ENCODE data around the gene LGALSL.

LGALSL gene

GRCh38 chr2:64453770-64454385 is at the start of gene LGALSL:
TSS of gene LGALSL (plus strand) at chr2:64454162. CDS start at chr2:64454546, 384 bp downstream.
- no CpG with 5 or more reads among the region's 52 CpGs for WGBS (ENCODE audit: insufficient coverage, insufficient read length)
- H3K36me3 ChIP-seq (ENCODE audit: control insufficient read depth, insufficient read depth, low read length), result peaks cover 2% of the 10 kb centered on the region; the same call in 1 of the 2 replicates
- no peaks in the 10 kb centered on the region for H3K9me3 ChIP-seq (ENCODE audit: control insufficient read depth, insufficient read depth, low read length)
- no peaks in the 10 kb centered on the region; the same call in 1 of the 2 replicates for H3K4me1 ChIP-seq (ENCODE audit: control insufficient read depth, insufficient read depth, low read length)
- no peaks in the 10 kb centered on the region for H3K27me3 ChIP-seq (ENCODE audit: control insufficient read depth, insufficient read depth, low read length)
- H3K4me3 ChIP-seq (ENCODE audit: low read length), result peak within 1 kb of the TSS; percentile 86
- H3K27ac ChIP-seq (ENCODE audit: low read length), result no peak within 1 kb of the TSS
- no peak for DNase-seq (ENCODE audit: low read depth, low spot score)

GRCh38 chr2:64404743-64405142 is 49.2 kb upstream of the LGALSL start:
- H3K27me3 ChIP-seq (ENCODE audit: control insufficient read depth, insufficient read depth, low read length), result no peaks in the 10 kb centered on the region
- peak; percentile 47 for DNase-seq (ENCODE audit: low read depth, low spot score)
- peaks cover 11% of the 10 kb centered on the region for H3K4me1 ChIP-seq (ENCODE audit: control insufficient read depth, insufficient read depth, low read length)
- WGBS (ENCODE audit: insufficient coverage, insufficient read length), result no CpG with 5 or more reads among the region's 9 CpGs
- no peak overlapping the region for H3K27ac ChIP-seq (ENCODE audit: low read length)
- no peak overlapping the region for H3K4me3 ChIP-seq (ENCODE audit: low read length)
- H3K9me3 ChIP-seq (ENCODE audit: control insufficient read depth, insufficient read depth, low read length), result no peaks in the 10 kb centered on the region
- H3K36me3 ChIP-seq (ENCODE audit: control insufficient read depth, insufficient read depth, low read length), result no peaks in the 10 kb centered on the region

GRCh38 chr2:64405581-64406406 is 48.2 kb upstream of the LGALSL start:
- Histone ChIP-seq H3K36me3 (ENCODE audit: control insufficient read depth, insufficient read depth, low read length) (no peaks in the 10 kb centered on the region), H3K27ac (ENCODE audit: low read length) (no peak overlapping the region), H3K4me3 (ENCODE audit: low read length) (no peak overlapping the region), H3K4me1 (ENCODE audit: control insufficient read depth, insufficient read depth, low read length) (peaks cover 10% of the 10 kb centered on the region), H3K27me3 (ENCODE audit: control insufficient read depth, insufficient read depth, low read length) (no peaks in the 10 kb centered on the region), H3K9me3 (ENCODE audit: control insufficient read depth, insufficient read depth, low read length) (no peaks in the 10 kb centered on the region)
- no CpG with 5 or more reads among the region's 11 CpGs for WGBS (ENCODE audit: insufficient coverage, insufficient read length)
- DNase-seq (ENCODE audit: low read depth, low spot score), result no peak

- DNase-seq (ENCODE audit: low read depth, low spot score), result no peak
- H3K4me3 ChIP-seq (ENCODE audit: low read length), result no peak overlapping the region
- no peaks in the 10 kb centered on the region for H3K9me3 ChIP-seq (ENCODE audit: control insufficient read depth, insufficient read depth, low read length)
- H3K4me1 ChIP-seq (ENCODE audit: control insufficient read depth, insufficient read depth, low read length), result peaks cover 7% of the 10 kb centered on the region
- no CpG with 5 or more reads among the region's 2 CpGs for WGBS (ENCODE audit: insufficient coverage, insufficient read length)
- H3K36me3 ChIP-seq (ENCODE audit: control insufficient read depth, insufficient read depth, low read length), result no peaks in the 10 kb centered on the region
- no peak overlapping the region for H3K27ac ChIP-seq (ENCODE audit: low read length)
- no peaks in the 10 kb centered on the region for H3K27me3 ChIP-seq (ENCODE audit: control insufficient read depth, insufficient read depth, low read length)
Measured at GRCh38 chr2:64406407-64406774, 47.6 kb upstream of the LGALSL start.

GRCh38 chr2:64408031-64408430 is 45.9 kb upstream of the LGALSL start:
- WGBS (ENCODE audit: insufficient coverage, insufficient read length), result no CpG with 5 or more reads among the region's 3 CpGs
- H3K36me3 ChIP-seq (ENCODE audit: control insufficient read depth, insufficient read depth, low read length), result no peaks in the 10 kb centered on the region
- H3K27me3 ChIP-seq (ENCODE audit: control insufficient read depth, insufficient read depth, low read length), result no peaks in the 10 kb centered on the region
- no peak overlapping the region for H3K4me3 ChIP-seq (ENCODE audit: low read length)
- H3K4me1 ChIP-seq (ENCODE audit: control insufficient read depth, insufficient read depth, low read length), result peaks cover 7% of the 10 kb centered on the region
- no peak for DNase-seq (ENCODE audit: low read depth, low spot score)
- H3K27ac ChIP-seq (ENCODE audit: low read length), result no peak overlapping the region
- no peaks in the 10 kb centered on the region for H3K9me3 ChIP-seq (ENCODE audit: control insufficient read depth, insufficient read depth, low read length)

- Histone ChIP-seq H3K9me3 (ENCODE audit: control insufficient read depth, insufficient read depth, low read length) (no peaks in the 10 kb centered on the region), H3K4me1 (ENCODE audit: control insufficient read depth, insufficient read depth, low read length) (no peaks in the 10 kb centered on the region), H3K36me3 (ENCODE audit: control insufficient read depth, insufficient read depth, low read length) (no peaks in the 10 kb centered on the region), H3K27ac (ENCODE audit: low read length) (no peak overlapping the region), H3K4me3 (ENCODE audit: low read length) (no peak overlapping the region), H3K27me3 (ENCODE audit: control insufficient read depth, insufficient read depth, low read length) (no peaks in the 10 kb centered on the region)
- no CpG with 5 or more reads among the region's 1 CpG for WGBS (ENCODE audit: insufficient coverage, insufficient read length)
- DNase-seq (ENCODE audit: low read depth, low spot score), result no peak
Measured at GRCh38 chr2:64410671-64411070, 43.3 kb upstream of the LGALSL start.

- H3K36me3 ChIP-seq (ENCODE audit: control insufficient read depth, insufficient read depth, low read length), result no peaks in the 10 kb centered on the region
- no peaks in the 10 kb centered on the region for H3K27me3 ChIP-seq (ENCODE audit: control insufficient read depth, insufficient read depth, low read length)
- H3K4me1 ChIP-seq (ENCODE audit: control insufficient read depth, insufficient read depth, low read length), result no peaks in the 10 kb centered on the region
- no peaks in the 10 kb centered on the region for H3K9me3 ChIP-seq (ENCODE audit: control insufficient read depth, insufficient read depth, low read length)
- no peak overlapping the region for H3K4me3 ChIP-seq (ENCODE audit: low read length)
- WGBS (ENCODE audit: insufficient coverage, insufficient read length), result no CpG with 5 or more reads among the region's 4 CpGs
- no peak for DNase-seq (ENCODE audit: low read depth, low spot score)
- no peak overlapping the region for H3K27ac ChIP-seq (ENCODE audit: low read length)
Measured at GRCh38 chr2:64412671-64413070, 41.3 kb upstream of the LGALSL start.

- Histone ChIP-seq H3K27me3 (ENCODE audit: control insufficient read depth, insufficient read depth, low read length) (no peaks in the 10 kb centered on the region), H3K36me3 (ENCODE audit: control insufficient read depth, insufficient read depth, low read length) (no peaks in the 10 kb centered on the region), H3K4me3 (ENCODE audit: low read length) (no peak overlapping the region), H3K27ac (ENCODE audit: low read length) (no peak overlapping the region), H3K4me1 (ENCODE audit: control insufficient read depth, insufficient read depth, low read length) (peaks cover 1% of the 10 kb centered on the region; the same call in 1 of the 2 replicates), H3K9me3 (ENCODE audit: control insufficient read depth, insufficient read depth, low read length) (no peaks in the 10 kb centered on the region)
- no CpG with 5 or more reads among the region's 7 CpGs for WGBS (ENCODE audit: insufficient coverage, insufficient read length)
- no peak for DNase-seq (ENCODE audit: low read depth, low spot score)
Measured at GRCh38 chr2:64414736-64415435, 39.1 kb upstream of the LGALSL start.

GRCh38 chr2:64417624-64418023 is 36.3 kb upstream of the LGALSL start:
- no peaks in the 10 kb centered on the region for H3K9me3 ChIP-seq (ENCODE audit: control insufficient read depth, insufficient read depth, low read length)
- no peak overlapping the region for H3K4me3 ChIP-seq (ENCODE audit: low read length)
- H3K36me3 ChIP-seq (ENCODE audit: control insufficient read depth, insufficient read depth, low read length), result no peaks in the 10 kb centered on the region
- no peaks in the 10 kb centered on the region for H3K27me3 ChIP-seq (ENCODE audit: control insufficient read depth, insufficient read depth, low read length)
- DNase-seq (ENCODE audit: low read depth, low spot score), result no peak
- WGBS (ENCODE audit: insufficient coverage, insufficient read length), result no CpG with 5 or more reads among the region's 3 CpGs
- peaks cover 1% of the 10 kb centered on the region; the same call in 1 of the 2 replicates for H3K4me1 ChIP-seq (ENCODE audit: control insufficient read depth, insufficient read depth, low read length)
- H3K27ac ChIP-seq (ENCODE audit: low read length), result no peak overlapping the region

GRCh38 chr2:64419596-64420165 is 34.3 kb upstream of the LGALSL start:
- Histone ChIP-seq H3K9me3 (ENCODE audit: control insufficient read depth, insufficient read depth, low read length) (no peaks in the 10 kb centered on the region), H3K27me3 (ENCODE audit: control insufficient read depth, insufficient read depth, low read length) (no peaks in the 10 kb centered on the region), H3K27ac (ENCODE audit: low read length) (no peak overlapping the region), H3K36me3 (ENCODE audit: control insufficient read depth, insufficient read depth, low read length) (no peaks in the 10 kb centered on the region), H3K4me1 (ENCODE audit: control insufficient read depth, insufficient read depth, low read length) (peaks cover 1% of the 10 kb centered on the region; the same call in 1 of the 2 replicates), H3K4me3 (ENCODE audit: low read length) (no peak overlapping the region)
- WGBS (ENCODE audit: insufficient coverage, insufficient read length), result no CpG with 5 or more reads among the region's 2 CpGs
- no peak for DNase-seq (ENCODE audit: low read depth, low spot score)
